Astrocyte of the spinal cord (primary cell): ENCODE measurements around the gene ARL2.

ENCODE experiments used
- DNase-seq: peaks from one replicate; pipeline ENCODE4 v3.0.0; 2011; ENCODE audit warnings: low read depth, low spot score
- H3K4me3 ChIP-seq: 2 replicates; pipeline ENCODE4 v1.5.1; 2011; ENCODE audit warnings: low read depth, mild to moderate bottlenecking, low read length, moderate library complexity
- CTCF ChIP-seq: IDR thresholded peaks from 2 replicates; pipeline ENCODE4 v1.5.1; 2012; ENCODE audit warnings: low read depth, mild to moderate bottlenecking, low read length, inconsistent platforms
- in situ Hi-C: cut with HindIII; loops from 2 replicates; pipeline ENCODE4 v1.10.0; 2017; ENCODE audit warnings: low sequenced_read_pairs

Gene ARL2

GRCh38 chr11:65034423-65034822, 20.5 kb downstream of the ARL2 start:
- no peak for DNase-seq
- H3K4me3 ChIP-seq: no peak overlapping the region
- in situ Hi-C loops: no loop called here
- TF ChIP-seq CTCF: no peak

- DNase-seq: no peak
- TF ChIP-seq CTCF: no peak
- in situ Hi-C loops: no loop called here
- H3K4me3 ChIP-seq: no peak overlapping the region
Measured at GRCh38 chr11:65035579-65035978, 21.6 kb downstream of the ARL2 start.

- TF ChIP-seq CTCF: no peak
- in situ Hi-C loops: no loop called here
- H3K4me3 ChIP-seq: no peak overlapping the region
- no peak for DNase-seq
Measured at GRCh38 chr11:65036931-65037330, 23.0 kb downstream of the ARL2 start.

GRCh38 chr11:65040520-65040846, 26.5 kb downstream of the ARL2 start:
- peak overlapping the region; percentile 57 for H3K4me3 ChIP-seq
- no peak for TF ChIP-seq CTCF
- in situ Hi-C loops: no loop called here
- DNase-seq: no peak

GRCh38 chr11:65040847-65041622, 27.1 kb downstream of the ARL2 start, which contains the start of gene SAC3D1:
SAC3D1 (plus strand) TSS chr11:65041210; CDS start chr11:65041293, 83 bp downstream.
- in situ Hi-C loops: no loop called here
- no peak for TF ChIP-seq CTCF
- peak; percentile 96 for DNase-seq
- H3K4me3 ChIP-seq: peak within 1 kb of the TSS; percentile 57

- in situ Hi-C loops: no loop called here
- H3K4me3 ChIP-seq: no peak overlapping the region
- TF ChIP-seq CTCF: no peak
- no peak for DNase-seq
Measured at GRCh38 chr11:65042891-65043290, 28.9 kb downstream of the ARL2 start.
